OCI-LY1 (cell line): ENCODE data around the gene CTSD.

Source experiments
- H2AFZ ChIP-seq: fragments of 200-600 bp; sonication (generic), shearing (Covaris generic); 2 replicates; pipeline ENCODE4 v1.6.0; 2014; ENCODE audit warnings: antibody characterized with exemption, mild to moderate bottlenecking, low read length
- H3F3A ChIP-seq: fragments of 200-600 bp; sonication (generic), shearing (Covaris generic); 2 replicates; pipeline ENCODE4 v1.6.0; 2014; ENCODE audit warnings: mild to moderate bottlenecking, antibody characterized with exemption, low read length, moderate library complexity; ENCODE audit not compliant: insufficient read depth
- H3K27ac ChIP-seq: fragments of 200-600 bp; sonication (generic); 2 replicates; pipeline ENCODE4 v1.5.1; 2014; ENCODE audit warnings: low read length, mixed run types, mild to moderate bottlenecking, low read depth; ENCODE audit not compliant: poor library complexity, severe bottlenecking
- H3K27me3 ChIP-seq: fragments of 200-600 bp; sonication (generic); 2 replicates; pipeline ENCODE4 v1.6.0; 2014; ENCODE audit warnings: antibody characterized with exemption, mild to moderate bottlenecking, low read length, moderate library complexity; ENCODE audit not compliant: insufficient read depth
- H3K36me3 ChIP-seq: fragments of 200-600 bp; sonication (generic); 2 replicates; pipeline ENCODE4 v1.6.1; 2014; ENCODE audit warnings: mild to moderate bottlenecking, antibody characterized with exemption, low read length, moderate library complexity, mixed read lengths; ENCODE audit not compliant: insufficient read depth
- H3K4me1 ChIP-seq: fragments of 200-600 bp; sonication (generic); 2 replicates; pipeline ENCODE4 v1.5.1; 2014; ENCODE audit warnings: mild to moderate bottlenecking, low read length, moderate library complexity; ENCODE audit not compliant: insufficient read depth, severe bottlenecking
- H3K4me2 ChIP-seq: fragments of 200-600 bp; sonication (generic), shearing (Covaris generic); 2 replicates; pipeline ENCODE4 v1.6.1; 2014; ENCODE audit warnings: low read length
- H3K4me3 ChIP-seq: fragments of 200-600 bp; sonication (generic); 2 replicates; pipeline ENCODE4 v1.5.1; 2014; ENCODE audit warnings: low read length, low read depth, mild to moderate bottlenecking, mixed read lengths; ENCODE audit not compliant: poor library complexity, severe bottlenecking
- H3K79me2 ChIP-seq: fragments of 200-600 bp; shearing (Covaris generic); 2 replicates; pipeline ENCODE4 v1.6.1; 2016; ENCODE audit warnings: mixed run types, low read length, mixed read lengths; ENCODE audit not compliant: insufficient read depth
- H3K9ac ChIP-seq: fragments of 200-600 bp; sonication (generic), shearing (Covaris generic); 2 replicates; pipeline ENCODE4 v1.6.1; 2014; ENCODE audit warnings: mild to moderate bottlenecking, low read length, mixed read lengths
- H3K9me2 ChIP-seq: fragments of 200-600 bp; sonication (generic), shearing (Covaris generic); 2 replicates; pipeline ENCODE4 v1.6.1; 2014; ENCODE audit warnings: low read depth, mild to moderate bottlenecking, low read length, mixed read lengths
- H3K9me3 ChIP-seq: fragments of 200-600 bp; shearing (Covaris generic); 2 replicates; pipeline ENCODE4 v1.6.1; 2014; ENCODE audit warnings: low read length, mixed read lengths
- H4K20me1 ChIP-seq: fragments of 200-600 bp; sonication (generic), shearing (Covaris generic); 2 replicates; pipeline ENCODE4 v1.6.0; 2016; ENCODE audit warnings: mild to moderate bottlenecking, low read length; ENCODE audit not compliant: insufficient read depth
- EZH2 ChIP-seq: fragments of 200-600 bp; sonication (generic), shearing (Covaris generic); IDR thresholded peaks from 2 replicates; pipeline ENCODE4 v1.8.0; 2017; ENCODE audit warnings: borderline replicate concordance, mixed run types, mild to moderate bottlenecking, antibody characterized with exemption, low read length, moderate library complexity, mixed read lengths
- TF ChIP-seq, protein P1 (sequence below): fragments of 200-600 bp; sonication (generic), shearing (Covaris generic); IDR thresholded peaks from 2 replicates; pipeline ENCODE4 v1.5.1; 2017; ENCODE audit warnings: mild to moderate bottlenecking, antibody characterized with exemption, low read length, moderate library complexity, mixed read lengths

Gene CTSD

DNA sequence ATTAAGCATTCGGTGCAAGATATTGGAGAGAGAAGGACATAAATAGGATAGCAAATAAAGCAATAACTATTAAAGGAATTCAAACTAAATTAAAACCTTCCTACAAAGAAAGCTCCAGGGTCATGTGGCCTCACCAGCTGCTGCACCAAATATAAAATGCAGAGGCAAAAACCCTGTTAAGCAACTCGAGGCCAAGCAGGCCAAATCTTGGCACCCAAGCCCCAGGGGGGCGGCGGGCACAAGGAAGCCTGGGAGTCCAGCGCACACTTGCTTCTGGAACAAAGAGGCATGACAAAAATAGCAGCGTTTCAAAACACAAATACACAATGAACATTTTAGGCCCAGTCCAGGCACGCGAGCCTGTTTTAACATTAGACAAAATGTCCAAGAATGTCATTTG lies 46.0 kb downstream of the CTSD start:
- TF ChIP-seq EZH2, result no peak
- TF ChIP-seq, protein P1, sequence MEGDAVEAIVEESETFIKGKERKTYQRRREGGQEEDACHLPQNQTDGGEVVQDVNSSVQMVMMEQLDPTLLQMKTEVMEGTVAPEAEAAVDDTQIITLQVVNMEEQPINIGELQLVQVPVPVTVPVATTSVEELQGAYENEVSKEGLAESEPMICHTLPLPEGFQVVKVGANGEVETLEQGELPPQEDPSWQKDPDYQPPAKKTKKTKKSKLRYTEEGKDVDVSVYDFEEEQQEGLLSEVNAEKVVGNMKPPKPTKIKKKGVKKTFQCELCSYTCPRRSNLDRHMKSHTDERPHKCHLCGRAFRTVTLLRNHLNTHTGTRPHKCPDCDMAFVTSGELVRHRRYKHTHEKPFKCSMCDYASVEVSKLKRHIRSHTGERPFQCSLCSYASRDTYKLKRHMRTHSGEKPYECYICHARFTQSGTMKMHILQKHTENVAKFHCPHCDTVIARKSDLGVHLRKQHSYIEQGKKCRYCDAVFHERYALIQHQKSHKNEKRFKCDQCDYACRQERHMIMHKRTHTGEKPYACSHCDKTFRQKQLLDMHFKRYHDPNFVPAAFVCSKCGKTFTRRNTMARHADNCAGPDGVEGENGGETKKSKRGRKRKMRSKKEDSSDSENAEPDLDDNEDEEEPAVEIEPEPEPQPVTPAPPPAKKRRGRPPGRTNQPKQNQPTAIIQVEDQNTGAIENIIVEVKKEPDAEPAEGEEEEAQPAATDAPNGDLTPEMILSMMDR, result no peak
- Histone ChIP-seq H3K36me3 (no peaks in the 10 kb centered on the region), H3K9me3 (no peaks in the 10 kb centered on the region), H3K4me3 (no peak overlapping the region), H3K9me2 (no peaks in the 10 kb centered on the region), H3K4me1 (no peaks in the 10 kb centered on the region), H3F3A (no peaks in the 10 kb centered on the region), H3K4me2 (no peak overlapping the region), H3K27ac (no peak overlapping the region), H4K20me1 (no peaks in the 10 kb centered on the region), H3K79me2 (no peaks in the 10 kb centered on the region), H3K9ac (no peak overlapping the region), H3K27me3 (no peaks in the 10 kb centered on the region), H2AFZ (no peak overlapping the region)

- H3K9ac ChIP-seq, result no peak overlapping the region
- no peaks in the 10 kb centered on the region for H3K4me1 ChIP-seq
- no peaks in the 10 kb centered on the region for H3K9me2 ChIP-seq
- no peaks in the 10 kb centered on the region for H3K9me3 ChIP-seq
- TF ChIP-seq EZH2, result no peak
- no peaks in the 10 kb centered on the region for H3K36me3 ChIP-seq
- H3K4me2 ChIP-seq, result no peak overlapping the region
- H4K20me1 ChIP-seq, result no peaks in the 10 kb centered on the region
- 0 out of 2 replicates have a peak, but pooled peaks cover 5% of the 10 kb centered on the region for H3K27me3 ChIP-seq
- H2AFZ ChIP-seq, result no peak overlapping the region
- no peak overlapping the region for H3K4me3 ChIP-seq
- H3F3A ChIP-seq, result no peaks in the 10 kb centered on the region
- H3K27ac ChIP-seq, result no peak overlapping the region
- H3K79me2 ChIP-seq, result no peaks in the 10 kb centered on the region
These were observed 48.5 kb downstream of the CTSD start for GRCh38 chr11:1714908-1715885.

- H3K4me1 ChIP-seq, result no peaks in the 10 kb centered on the region
- H3K4me3 ChIP-seq, result no peak overlapping the region
- no peaks in the 10 kb centered on the region for H3K79me2 ChIP-seq
- H2AFZ ChIP-seq, result no peak overlapping the region
- no peak overlapping the region for H3K9ac ChIP-seq
- H3K27me3 ChIP-seq, result peaks cover 23% of the 10 kb centered on the region; the same call in 1 of the 2 replicates
- no peaks in the 10 kb centered on the region for H3K9me3 ChIP-seq
- H3K4me2 ChIP-seq, result no peak overlapping the region
- H3K36me3 ChIP-seq, result no peaks in the 10 kb centered on the region
- no peaks in the 10 kb centered on the region for H3K9me2 ChIP-seq
- H3K27ac ChIP-seq, result no peak overlapping the region
- no peaks in the 10 kb centered on the region for H4K20me1 ChIP-seq
- TF ChIP-seq EZH2, result no peak
- TF ChIP-seq, protein P1, result no peak
- H3F3A ChIP-seq, result no peaks in the 10 kb centered on the region
These were observed 55.0 kb downstream of the CTSD start for GRCh38 chr11:1708716-1709115.
